Right renal pelvis (tissue), 4 donors: ENCODE measurements around the gene LYPD6B. TPM values are rescaled to one million over a fixed set of nuclear protein-coding genes. Genes with fewer than 3 reads are reported as not detected.

Source experiments
- DNase-seq, 4 donors: peaks; one replicate each; pipeline ENCODE4 v3.0.0-alpha.2; 2013; ENCODE audit warnings: low read depth in 4 of 4, low spot score in 3 of 4, missing footprints in 1 of 4
- polyA plus RNA-seq, 4 donors: library from polyadenylated mRNA; unstranded; fragments of 120-200 nt; gene quantifications; one replicate each; pipeline ENCODE4 v1.2.1, GENCODE V29; 2013; ENCODE audit not compliant: insufficient read length in 4 of 4

LYPD6B gene
- polyA plus RNA-seq, 4 donors: 27.1 to 37.7 (median 28.9) TPM

- DNase-seq: no peak
These were observed 63.3 kb downstream of the LYPD6B start for GRCh38 chr2:149101818-149102217.

- DNase-seq: no peak
These were observed 64.7 kb downstream of the LYPD6B start for GRCh38 chr2:149103081-149103620.

DNA sequence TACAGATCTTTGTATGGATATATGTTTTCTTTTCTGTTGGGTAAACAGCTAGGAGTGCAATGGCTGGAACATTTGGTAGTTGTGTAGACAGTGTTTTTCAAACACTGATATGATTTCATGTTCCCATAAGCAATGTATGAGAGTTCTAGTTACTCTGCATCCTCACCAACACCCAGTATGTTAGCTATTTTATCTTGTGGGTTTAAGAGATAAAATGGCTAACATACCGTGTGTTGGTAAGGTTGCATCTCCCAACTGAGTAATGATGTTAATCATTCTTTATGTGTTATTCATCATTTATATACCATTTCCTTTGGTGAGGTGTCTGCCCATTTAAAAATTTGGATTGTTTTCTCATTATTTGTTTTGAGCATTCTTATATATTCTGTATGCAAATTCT is 65.7 kb downstream of the LYPD6B start:
- DNase-seq: no peak

DNA sequence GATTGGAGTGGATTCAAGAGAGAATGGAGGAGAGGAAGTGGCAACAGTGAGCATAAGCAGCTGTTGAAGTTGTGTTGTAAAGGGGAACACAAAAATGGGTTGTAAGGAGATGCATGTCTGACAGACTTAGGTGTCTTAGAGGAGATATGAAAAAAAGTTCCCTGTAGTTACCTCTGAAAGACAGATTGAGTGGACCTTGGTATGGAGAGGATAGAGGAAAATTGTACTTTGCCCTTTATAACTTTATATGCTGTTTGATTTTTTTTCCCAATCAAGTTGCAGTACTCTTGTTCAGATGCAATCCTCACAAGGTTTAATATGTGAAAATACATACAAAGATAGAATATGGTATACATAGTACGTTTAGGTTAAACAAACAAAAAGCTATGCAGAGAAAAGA is 73.6 kb downstream of the LYPD6B start:
- no peak for DNase-seq

DNA sequence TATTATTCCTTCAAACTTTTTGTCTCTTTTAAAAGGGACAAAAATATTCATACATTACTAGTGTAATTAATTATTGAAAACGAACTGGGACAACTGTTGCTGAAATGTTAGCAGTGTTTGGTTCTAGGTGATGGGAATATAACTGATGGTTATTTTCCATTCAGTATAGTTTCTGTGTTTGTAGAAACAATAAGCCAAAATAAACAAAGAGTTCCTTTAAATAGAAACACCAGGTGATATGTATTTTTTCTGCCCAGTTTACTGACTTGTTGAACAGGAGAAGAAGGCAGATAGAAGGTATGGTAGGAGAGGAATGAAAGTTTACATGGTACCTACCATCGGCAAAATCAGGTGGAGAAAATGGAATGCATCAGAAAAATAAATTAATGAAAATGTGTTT is 74.2 kb downstream of the LYPD6B start:
- no peak for DNase-seq

DNA sequence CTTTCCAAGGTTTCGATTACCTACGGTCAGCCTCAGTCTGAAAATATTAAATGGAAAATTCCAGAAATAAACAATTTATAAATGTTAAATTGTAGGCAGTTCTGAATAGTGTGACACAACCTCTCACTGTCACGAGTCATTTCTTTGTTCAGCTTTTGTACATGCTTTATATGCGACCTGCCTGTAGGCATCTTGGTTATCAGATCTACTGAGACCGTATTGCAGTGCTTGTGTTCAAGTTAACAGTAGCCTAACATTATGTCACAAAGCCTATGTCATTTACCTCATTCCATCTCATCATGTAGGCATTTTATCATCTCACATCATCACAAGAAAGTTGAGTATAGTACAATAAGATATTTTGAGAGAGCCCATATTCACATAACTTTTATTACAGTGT is 77.3 kb downstream of the LYPD6B start:
- no peak for DNase-seq

- DNase-seq: no peak
These were observed 80.9 kb downstream of the LYPD6B start for GRCh38 chr2:149119368-149119767.

DNA sequence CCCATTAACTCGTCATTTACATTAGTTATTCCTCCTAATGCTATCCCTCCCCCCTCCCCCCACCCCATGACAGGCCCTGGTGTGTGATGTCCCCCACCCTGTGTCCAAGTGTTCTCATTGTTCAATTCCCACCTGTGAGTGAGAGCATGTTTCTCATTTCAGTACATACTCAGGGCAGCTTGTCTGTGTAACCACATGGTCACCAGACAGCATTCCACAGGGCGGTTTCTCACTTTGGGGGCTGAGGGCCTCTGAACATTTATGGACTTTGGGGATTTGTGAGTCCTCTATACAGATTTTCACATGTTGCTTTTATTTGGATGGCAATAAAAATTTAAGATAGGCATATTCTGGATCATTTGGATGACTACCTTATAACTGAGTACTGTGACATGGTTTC is 84.0 kb downstream of the LYPD6B start:
- no peak for DNase-seq

GRCh38 chr2:149125031-149125725 is 86.7 kb downstream of the LYPD6B start:
- no peak for DNase-seq

GRCh38 chr2:149129433-149129832 is 90.9 kb downstream of the LYPD6B start:
- no peak for DNase-seq

DNA sequence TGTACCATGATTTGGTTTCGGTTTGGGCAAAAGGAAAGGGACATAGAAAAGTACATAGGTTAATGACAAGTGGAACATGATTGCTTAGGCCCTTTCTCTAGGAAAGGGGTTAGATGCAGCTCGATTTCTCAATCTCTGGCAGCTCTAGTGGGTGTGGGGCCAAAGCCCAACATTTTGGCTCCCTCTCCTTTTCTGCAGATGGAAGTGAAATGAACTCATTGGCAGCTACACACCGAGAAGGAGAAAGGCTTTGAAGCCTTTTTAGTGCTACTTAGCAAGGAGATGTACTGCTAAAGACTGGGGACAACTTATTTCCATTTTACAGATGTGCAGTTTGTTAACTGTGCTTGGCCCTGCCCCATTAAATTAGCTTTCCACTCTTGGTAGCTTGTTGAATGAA is 93.8 kb downstream of the LYPD6B start:
- no peak for DNase-seq

GRCh38 chr2:149132901-149133300 is 94.4 kb downstream of the LYPD6B start:
- no peak for DNase-seq

- no peak for DNase-seq
These were observed 95.9 kb downstream of the LYPD6B start for GRCh38 chr2:149134335-149134923.

- no peak for DNase-seq
These were observed 97.6 kb downstream of the LYPD6B start for GRCh38 chr2:149136111-149136510.

DNA sequence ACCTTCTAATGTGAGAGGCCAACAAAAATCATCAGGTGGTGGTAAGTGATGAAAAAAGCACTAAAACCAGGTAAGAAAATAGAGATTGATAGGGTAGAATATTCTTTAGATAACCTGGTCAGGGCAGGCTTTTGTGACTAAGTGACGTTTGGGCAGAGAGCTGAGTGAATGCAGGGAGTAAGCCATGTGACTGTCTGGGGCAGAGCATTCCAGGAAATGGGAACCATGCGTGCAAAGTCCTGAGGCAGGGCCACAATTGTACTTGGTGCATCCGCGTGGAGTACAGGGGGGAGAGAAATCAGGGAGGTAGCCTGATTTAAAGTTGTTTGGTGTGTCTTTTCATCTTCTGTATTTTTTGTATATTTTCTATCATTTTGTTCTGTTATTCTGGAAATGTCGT is 102.5 kb downstream of the LYPD6B start:
- no peak for DNase-seq

DNA sequence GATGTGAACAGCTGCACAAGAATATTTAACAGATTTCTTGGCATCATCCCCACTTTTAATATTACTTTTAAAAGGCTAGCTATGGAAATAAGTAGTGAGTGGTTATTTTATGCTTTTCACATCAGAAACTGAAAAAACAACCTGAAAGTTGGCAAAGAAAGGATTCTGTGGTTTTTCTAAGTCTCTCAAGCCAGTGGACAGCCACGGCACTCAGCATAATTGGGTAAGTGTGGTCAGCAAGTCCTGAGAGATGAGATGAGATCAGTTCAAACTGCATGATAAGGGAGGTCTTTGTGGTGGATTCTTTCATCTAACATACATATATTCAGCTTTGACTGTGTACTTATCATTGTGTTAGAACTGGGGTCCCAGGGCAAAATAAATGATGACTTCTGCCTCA is 105.2 kb downstream of the LYPD6B start:
- no peak for DNase-seq

- no peak for DNase-seq
These were observed 107.1 kb downstream of the LYPD6B start for GRCh38 chr2:149145314-149146295.

DNA sequence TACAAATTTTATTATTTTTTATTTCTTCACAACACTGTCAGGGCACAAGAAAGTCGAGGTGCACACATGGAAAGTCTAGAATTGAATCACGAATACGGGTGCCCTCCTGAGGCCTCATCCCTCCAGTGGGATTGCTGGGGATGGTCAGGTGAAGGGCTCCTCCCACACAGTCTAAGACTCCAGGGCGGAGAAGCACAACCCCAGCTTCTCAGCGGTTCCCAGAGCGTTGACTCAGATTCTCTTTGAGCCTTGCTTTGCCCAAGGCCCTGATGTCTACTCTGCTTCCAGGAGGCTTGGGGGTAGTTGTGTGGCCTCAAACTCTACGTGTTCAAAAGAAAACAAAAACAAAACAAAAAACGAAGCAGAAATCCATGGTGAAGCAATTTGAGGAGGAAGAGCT is 108.4 kb downstream of the LYPD6B start:
- no peak for DNase-seq

DNA sequence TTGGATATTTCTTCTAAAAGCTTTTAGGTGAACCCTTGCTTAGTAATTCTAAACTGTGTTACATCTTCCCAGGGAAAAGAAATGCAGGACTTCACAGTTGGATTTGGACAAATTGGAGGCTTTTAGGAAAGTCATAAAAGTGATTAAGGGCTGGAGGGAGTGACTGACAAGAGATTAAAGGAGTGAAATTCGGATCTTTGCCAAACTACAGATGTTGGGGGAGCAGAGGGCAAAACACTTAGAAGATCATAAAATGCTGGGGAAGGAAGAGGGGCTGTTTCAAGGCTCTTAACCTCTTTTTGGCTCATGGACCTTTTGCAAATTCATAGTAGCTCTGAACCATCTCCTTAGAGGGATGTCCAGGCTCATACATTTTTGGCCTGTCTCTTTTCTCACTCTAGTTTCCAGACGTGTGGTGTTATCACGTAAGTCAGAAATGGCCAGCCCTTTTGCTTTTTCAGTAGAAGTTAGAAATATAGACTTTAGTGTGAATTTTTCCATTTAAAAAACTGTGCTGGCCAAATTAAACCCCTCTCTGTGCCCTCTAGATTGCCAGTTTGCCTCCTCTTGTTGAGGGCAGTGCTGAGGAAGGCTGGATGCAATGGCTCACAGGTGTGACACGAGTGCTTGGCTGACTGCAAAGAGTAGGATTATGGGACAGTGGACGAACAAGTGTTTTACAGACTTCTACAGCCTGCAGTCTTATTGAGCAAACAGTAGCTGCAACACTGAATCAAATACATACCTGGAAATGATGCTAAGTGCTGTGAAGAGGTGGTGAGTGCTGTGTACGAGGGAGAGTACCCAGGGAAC is 109.9 kb downstream of the LYPD6B start:
- DNase-seq: peak; percentile 41 to 71 (median 49)

- no peak for DNase-seq
These were observed 110.5 kb downstream of the LYPD6B start for GRCh38 chr2:149149007-149149297.
